SH-SY5Y (cell line): Measurements from ENCODE around the gene AFF3.

Experiments
- GATA2 ChIP-seq: IDR thresholded peaks from 2 replicates; pipeline ENCODE4 v1.6.1; 2011; ENCODE audit warnings: mild to moderate bottlenecking, low read depth, low read length
- GATA3 ChIP-seq: IDR thresholded peaks from 2 replicates; pipeline ENCODE4 v1.6.1; 2011; ENCODE audit warnings: low read depth, mild to moderate bottlenecking, low read length, moderate library complexity

Gene AFF3

DNA sequence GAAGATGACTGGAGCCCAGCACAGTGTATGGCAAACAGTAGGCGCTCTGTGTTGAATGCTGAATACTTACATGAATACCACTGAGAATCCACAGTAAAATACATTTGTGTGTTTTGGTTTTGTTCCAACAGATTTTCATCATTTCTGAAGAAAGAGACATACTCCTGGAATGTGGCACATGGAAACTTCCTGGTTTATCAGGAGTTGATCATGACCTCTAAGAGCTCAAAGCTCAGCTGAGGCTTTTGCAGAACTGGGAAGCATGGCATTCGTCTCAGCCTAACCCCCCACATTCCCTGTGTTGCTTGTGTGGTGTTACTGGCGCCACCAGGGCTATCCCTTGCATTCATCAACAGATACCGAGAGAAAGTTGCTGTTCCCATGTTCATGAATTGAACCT is 335.6 kb downstream of the AFF3 start:
- TF ChIP-seq GATA3 (no peak), GATA2 (no peak)

DNA sequence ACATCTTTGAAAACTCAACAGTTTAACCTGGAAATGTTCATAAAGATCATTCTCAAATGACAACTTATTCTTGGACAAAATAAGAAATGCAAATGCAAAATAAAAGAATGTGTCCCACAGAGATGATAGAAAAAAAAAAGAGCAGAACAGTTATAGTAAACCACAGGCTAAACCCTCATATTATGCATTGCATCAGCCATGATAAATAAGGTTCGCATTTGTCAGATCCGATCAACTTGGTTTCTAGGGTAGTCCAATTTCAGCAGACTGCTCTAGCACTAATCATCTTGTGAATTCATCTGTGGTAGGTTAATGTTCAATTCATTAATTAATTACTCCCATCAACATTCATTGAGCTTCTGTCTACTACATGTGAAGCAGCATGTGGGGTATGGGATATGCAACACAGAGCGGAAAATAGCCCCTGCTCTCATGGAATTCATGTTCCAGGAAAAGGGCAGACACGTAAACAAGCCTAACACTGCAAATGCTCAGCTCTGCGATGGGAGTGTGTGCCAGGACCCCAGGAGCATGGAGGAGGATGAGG is 336.4 kb downstream of the AFF3 start:
- no peak for TF ChIP-seq GATA2
- no peak for TF ChIP-seq GATA3

GRCh38 chr2:99803846-99804245 is 338.5 kb downstream of the AFF3 start:
- TF ChIP-seq GATA2 (no peak), GATA3 (no peak)

DNA sequence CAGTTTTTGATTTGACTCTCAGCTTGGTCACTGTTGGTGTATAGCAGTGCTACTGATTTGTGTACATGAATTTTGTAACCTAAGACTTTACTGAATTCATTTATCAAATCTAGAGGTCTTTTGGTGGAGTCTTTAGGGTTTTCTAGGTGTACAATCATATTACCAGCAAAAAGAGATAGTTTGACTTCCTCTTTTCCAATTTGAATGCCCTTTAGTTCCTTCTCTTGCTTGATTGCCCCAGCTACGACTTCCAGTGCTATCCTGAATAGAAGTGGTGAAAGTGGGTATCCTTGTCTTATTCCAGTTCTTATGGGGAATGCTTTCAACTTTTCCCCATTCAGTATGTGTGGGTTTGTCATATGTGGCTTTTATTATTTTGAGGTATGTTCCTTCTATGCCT is 339.7 kb downstream of the AFF3 start:
- no peak for TF ChIP-seq GATA3
- TF ChIP-seq GATA2 = no peak

- TF ChIP-seq GATA2 (no peak), GATA3 (no peak)
Observed at GRCh38 chr2:99801327-99801901, 341.0 kb downstream of the AFF3 start.

DNA sequence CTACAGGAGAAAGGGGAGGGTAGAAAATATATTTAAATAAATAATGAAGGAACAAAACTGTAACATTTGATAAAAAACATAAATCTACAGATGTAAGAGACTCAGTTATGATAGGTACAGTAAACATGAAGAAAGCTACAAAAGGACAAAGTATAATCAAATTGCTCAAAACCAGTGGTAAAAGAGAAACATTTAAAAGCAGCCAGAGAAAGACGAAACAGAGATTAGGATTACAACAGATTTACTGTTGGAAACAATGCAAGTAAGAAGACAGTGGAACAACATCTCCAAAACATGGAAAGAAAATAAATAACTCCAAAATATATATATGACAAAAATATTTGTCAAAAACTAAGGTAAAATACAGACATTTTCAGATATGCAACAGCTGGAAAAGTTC is 344.9 kb downstream of the AFF3 start:
- no peak for TF ChIP-seq GATA2
- TF ChIP-seq GATA3 = no peak

- no peak for TF ChIP-seq GATA3
- TF ChIP-seq GATA2 = no peak
Observed at GRCh38 chr2:99794414-99794813, 348.0 kb downstream of the AFF3 start.

GRCh38 chr2:99793022-99793421 is 349.4 kb downstream of the AFF3 start:
- no peak for TF ChIP-seq GATA3
- no peak for TF ChIP-seq GATA2

DNA sequence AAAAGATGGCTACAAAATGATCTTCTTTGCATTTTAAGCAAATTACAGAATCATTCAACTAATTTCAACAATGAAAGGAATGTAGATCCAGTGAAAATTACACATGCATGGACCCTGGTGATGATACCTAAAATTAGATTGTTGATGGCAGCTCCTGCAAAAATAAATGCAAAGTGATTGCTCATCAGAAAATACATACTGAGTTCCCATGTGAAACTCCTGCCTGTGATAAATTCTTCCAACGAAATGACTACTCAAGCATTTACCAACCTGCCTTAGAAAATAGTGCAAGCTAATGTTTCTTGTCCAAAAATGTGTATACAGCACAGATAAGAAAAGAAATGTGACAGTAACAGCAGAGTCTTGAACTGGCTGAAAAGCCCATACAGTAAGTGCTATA is 352.5 kb downstream of the AFF3 start:
- TF ChIP-seq GATA2 (no peak), GATA3 (no peak)

DNA sequence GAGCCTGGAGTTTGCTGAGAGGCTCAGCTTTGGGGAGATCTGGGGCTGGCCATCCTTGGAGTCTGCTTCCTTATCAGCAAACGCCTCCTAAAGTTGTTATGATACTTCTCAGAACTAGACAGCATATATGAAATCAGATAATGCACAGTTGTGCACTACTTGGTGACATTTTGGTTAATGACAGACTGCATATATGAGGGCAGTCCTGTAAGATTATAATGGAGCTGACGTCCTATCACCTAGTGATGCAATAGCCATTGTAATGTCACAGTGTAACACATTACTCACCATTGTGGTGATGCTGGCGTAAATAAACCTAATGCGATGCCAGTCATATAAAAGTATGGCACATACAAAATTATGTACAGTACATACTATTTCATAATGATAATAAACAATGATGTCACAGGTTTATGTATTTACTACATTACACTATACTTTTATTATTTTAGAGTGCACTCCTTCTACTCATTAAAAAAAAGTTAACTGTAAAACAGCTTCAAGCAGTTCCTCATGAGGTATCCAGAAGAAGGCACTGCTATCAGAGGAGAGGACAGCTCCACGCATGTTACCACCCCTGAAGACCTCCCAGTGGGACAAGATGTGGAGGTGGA is 354.5 kb downstream of the AFF3 start:
- TF ChIP-seq GATA3 (no peak), GATA2 (no peak)

DNA sequence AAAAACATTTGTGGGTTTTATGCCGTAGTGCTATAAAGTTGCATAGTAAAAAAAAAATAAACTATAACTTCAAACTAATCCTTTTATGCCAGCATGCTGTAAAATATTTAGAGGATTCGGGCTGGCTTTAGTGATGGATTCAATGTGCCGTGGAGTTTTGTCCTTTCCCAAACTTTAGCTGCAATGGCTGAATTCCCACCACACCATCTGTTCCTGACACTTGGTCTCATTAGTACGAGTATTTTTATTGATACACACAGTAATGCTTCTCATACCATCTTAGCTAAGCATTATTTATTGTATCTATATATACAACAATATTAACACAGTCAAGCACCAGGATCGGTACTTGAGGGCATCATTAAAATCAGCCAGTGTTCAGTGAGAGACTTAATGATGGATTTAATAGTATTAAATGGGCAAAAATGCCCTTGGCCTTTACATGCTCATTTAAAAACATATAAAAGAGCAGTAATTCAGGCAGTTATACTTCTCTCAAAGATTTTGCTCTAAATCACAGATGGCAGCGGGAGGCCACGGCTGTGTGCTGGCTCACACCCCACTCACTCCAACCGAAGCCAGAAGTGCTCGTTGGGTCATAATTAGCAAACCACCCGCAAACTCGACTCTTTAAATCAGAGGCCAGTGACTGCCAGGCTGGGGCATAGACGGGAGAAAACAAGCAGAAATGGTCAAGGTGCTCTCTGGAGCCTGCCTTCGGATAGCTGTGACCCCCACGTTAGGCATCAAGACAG is 355.6 kb downstream of the AFF3 start:
- no peak for TF ChIP-seq GATA3
- TF ChIP-seq GATA2 = no peak

DNA sequence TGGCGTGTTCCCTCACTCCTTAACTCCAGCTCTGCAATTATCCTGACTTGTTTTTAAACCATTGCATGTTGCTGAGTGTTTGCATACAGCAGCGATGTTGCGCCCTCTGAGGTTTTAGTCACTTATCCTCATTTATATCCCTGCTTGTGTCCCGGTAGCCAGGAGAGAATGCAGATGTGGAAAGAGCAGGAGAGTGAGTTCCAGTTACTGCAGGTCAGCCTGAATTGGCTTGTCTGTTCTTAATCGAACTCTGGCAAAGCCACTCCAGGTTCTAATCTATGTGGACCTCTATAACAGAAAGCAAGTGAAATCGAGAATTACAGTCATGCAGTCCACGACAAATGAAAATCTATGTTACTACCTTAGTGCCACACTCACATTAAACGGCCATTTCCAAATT is 357.4 kb downstream of the AFF3 start:
- TF ChIP-seq GATA2 (no peak), GATA3 (no peak)

GRCh38 chr2:99784282-99784681 is 358.1 kb downstream of the AFF3 start:
- TF ChIP-seq GATA3 (no peak), GATA2 (no peak)

DNA sequence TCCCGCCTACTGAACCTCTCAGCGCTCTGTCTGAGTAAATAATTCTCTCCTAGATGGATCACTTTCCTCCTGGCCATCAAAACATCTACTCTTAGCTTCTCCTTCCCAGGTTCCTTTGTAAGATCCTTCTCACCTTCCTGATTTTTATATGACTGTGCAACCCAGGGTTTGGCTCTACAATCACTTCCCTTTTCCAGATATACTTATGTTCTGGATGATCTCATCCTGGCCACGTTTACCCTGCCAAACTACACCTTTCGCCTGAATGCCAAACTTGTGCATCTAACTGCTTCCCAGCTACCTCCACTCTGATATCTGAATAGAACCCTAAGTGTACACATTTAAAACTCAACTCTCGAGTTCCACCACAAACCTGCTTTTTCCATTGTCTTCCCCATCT is 362.1 kb downstream of the AFF3 start:
- TF ChIP-seq GATA3 (no peak), GATA2 (no peak)

- no peak for TF ChIP-seq GATA2
- TF ChIP-seq GATA3 = no peak
Observed at GRCh38 chr2:99779276-99779675, 363.1 kb downstream of the AFF3 start.
